Fibroblast of skin of right quadriceps (primary cell): Measurements from ENCODE around the gene ETFDH.
"Not testable (repeated sequence)": the region's sequence is repeated elsewhere in the genome, so short reads cannot be mapped to it uniquely, and the experiment has no call there.

Experiments
- DNase-seq: peaks from one replicate; pipeline ENCODE4 v3.0.0-alpha.2; 2013

The ETFDH gene

GRCh38 chr4:158681629-158682028 is 9.5 kb downstream of the ETFDH start:
- no peak for DNase-seq

- no peak for DNase-seq
Observed at GRCh38 chr4:158682066-158682465, 10.0 kb downstream of the ETFDH start.

- no peak for DNase-seq
Observed at GRCh38 chr4:158688813-158689212, 16.7 kb downstream of the ETFDH start.

- no peak for DNase-seq
Observed at GRCh38 chr4:158704274-158704673, 32.2 kb downstream of the ETFDH start.

- peak; percentile 2 for DNase-seq
Observed at GRCh38 chr4:158710814-158711213, 38.7 kb downstream of the ETFDH start.

- DNase-seq = not testable (repeated sequence)
Observed at GRCh38 chr4:158712622-158713021, 40.5 kb downstream of the ETFDH start.

GRCh38 chr4:158714937-158715336 is 42.8 kb downstream of the ETFDH start:
- DNase-seq = no peak

- DNase-seq = no peak
Observed at GRCh38 chr4:158715802-158716201, 43.7 kb downstream of the ETFDH start.

- DNase-seq = no peak
Observed at GRCh38 chr4:158721680-158722079, 49.6 kb downstream of the ETFDH start.

GRCh38 chr4:158722291-158722916 is 50.3 kb downstream of the ETFDH start:
- peak; percentile 39 for DNase-seq

- DNase-seq = peak; percentile 77
Observed at GRCh38 chr4:158722917-158723793, 51.1 kb downstream of the ETFDH start, which contains the start of gene PPID. Gene PPID (minus strand): TSS chr4:158723396. CDS start chr4:158723288, 108 bp downstream.

- DNase-seq = no peak
Observed at GRCh38 chr4:158724637-158725036, 52.5 kb downstream of the ETFDH start.

GRCh38 chr4:158726633-158727032 is 54.5 kb downstream of the ETFDH start:
- DNase-seq = no peak

GRCh38 chr4:158728236-158728635 is 56.1 kb downstream of the ETFDH start:
- DNase-seq = no peak

- peak; percentile 62 for DNase-seq
Observed at GRCh38 chr4:158729716-158730559, 57.8 kb downstream of the ETFDH start.

GRCh38 chr4:158738866-158739265 is 66.8 kb downstream of the ETFDH start:
- no peak for DNase-seq

GRCh38 chr4:158739600-158739999 is 67.5 kb downstream of the ETFDH start:
- DNase-seq = no peak

- no peak for DNase-seq
Observed at GRCh38 chr4:158741326-158742021, 69.4 kb downstream of the ETFDH start.

- DNase-seq = not testable (repeated sequence)
Observed at GRCh38 chr4:158746537-158746936, 74.4 kb downstream of the ETFDH start.

GRCh38 chr4:158750379-158750778 is 78.3 kb downstream of the ETFDH start:
- DNase-seq = peak; percentile 89

GRCh38 chr4:158754385-158755180 is 82.5 kb downstream of the ETFDH start:
- DNase-seq = peak; percentile 58

- DNase-seq = not testable (repeated sequence)
Observed at GRCh38 chr4:158755819-158756218, 83.7 kb downstream of the ETFDH start.
